CD14-positive monocyte (primary cell): ENCODE results near the gene PLD1. TPM values are rescaled to one million over a fixed set of nuclear protein-coding genes. Genes with fewer than 3 reads are reported as not detected.
A peak's percentile ranks its signal among the peaks of the same experiment; 100 is the strongest.

Experiments used
- DNase-seq, 3 donors: peaks; one replicate each; pipeline ENCODE4 v3.0.0-alpha.2; 2011 to 2022
- H2AFZ ChIP-seq: 2 replicates; pipeline ENCODE4 v1.6.0; 2012; ENCODE audit warnings: mild to moderate bottlenecking, low read depth, low read length, inconsistent platforms; ENCODE audit not compliant: insufficient read depth, poor library complexity, severe bottlenecking
- H3K27ac ChIP-seq, 2 donors: 1 replicate in 1 of 2; 2 replicates in 1 of 2; pipeline ENCODE4 v1.5.1; 2012 to 2013; ENCODE audit warnings: low read length in 2 of 2, control low read depth in 1 of 2, inconsistent platforms in 1 of 2, low read depth in 1 of 2, mild to moderate bottlenecking in 1 of 2
- H3K27me3 ChIP-seq, 2 donors: one replicate each; pipeline versions ENCODE4 v1.6.0 to v1.6.1; 2011 to 2013; ENCODE audit warnings: low read length in 2 of 2; ENCODE audit not compliant: control insufficient read depth in 2 of 2, insufficient read depth in 2 of 2
- H3K36me3 ChIP-seq, 2 donors: replicated peaks in 1 of 2; 1 replicate in 1 of 2; 2 replicates in 1 of 2; pipeline versions ENCODE4 v1.5.1 to v1.6.1; 2012 to 2013; ENCODE audit warnings: low read length in 2 of 2, control low read depth in 1 of 2, inconsistent platforms in 1 of 2, mild to moderate bottlenecking in 1 of 2; ENCODE audit not compliant: insufficient read depth in 2 of 2, control insufficient read depth in 1 of 2
- H3K4me1 ChIP-seq, 2 donors: 1 replicate in 1 of 2; 2 replicates in 1 of 2; pipeline versions ENCODE4 v1.5.1 to v1.6.1; 2012 to 2013; ENCODE audit warnings: low read length in 2 of 2, control low read depth in 1 of 2, inconsistent platforms in 1 of 2, mild to moderate bottlenecking in 1 of 2, moderate library complexity in 1 of 2; ENCODE audit not compliant: insufficient read depth in 2 of 2, control insufficient read depth in 1 of 2
- H3K4me2 ChIP-seq: replicated peaks from 2 replicates; pipeline ENCODE3; 2012; ENCODE audit warnings: low read length, moderate library complexity, mild to moderate bottlenecking; ENCODE audit not compliant: poor library complexity, severe bottlenecking; ENCODE audit errors: extremely low read depth
- H3K4me3 ChIP-seq, 3 experiments: fragments of 200-600 bp in 1 of 3; sonication (generic) in 1 of 3; replicated peaks in 1 of 3; 1 replicate in 2 of 3; 2 replicates in 1 of 3; pipeline ENCODE4 v1.5.1; 2011 to 2013; ENCODE audit warnings: low read length in 3 of 3, mild to moderate bottlenecking in 3 of 3, control low read depth in 2 of 3, low read depth in 2 of 3, inconsistent platforms in 1 of 3, moderate library complexity in 1 of 3
- H3K79me2 ChIP-seq: 2 replicates; pipeline ENCODE4 v1.6.0; 2012; ENCODE audit warnings: mild to moderate bottlenecking, control low read depth, inconsistent platforms, low read length, moderate library complexity; ENCODE audit not compliant: insufficient read depth
- H3K9ac ChIP-seq: 2 replicates; pipeline ENCODE4 v1.6.0; 2017; ENCODE audit warnings: low read length, mild to moderate bottlenecking; ENCODE audit not compliant: insufficient read depth, poor library complexity, severe bottlenecking
- H3K9me3 ChIP-seq, 2 donors: replicated peaks in 1 of 2; 1 replicate in 1 of 2; 2 replicates in 1 of 2; pipeline versions ENCODE4 v1.5.1 to v1.6.1; 2012 to 2013; ENCODE audit warnings: low read length in 2 of 2, control low read depth in 1 of 2; ENCODE audit not compliant: control insufficient read depth in 1 of 2, insufficient read depth in 1 of 2
- H4K20me1 ChIP-seq: 2 replicates; pipeline ENCODE4 v1.6.0; 2012; ENCODE audit warnings: mild to moderate bottlenecking, low read length, control low read depth, moderate library complexity; ENCODE audit not compliant: insufficient read depth
- H3K27ac Mint-ChIP-seq, 7 donors: one replicate each; pipeline ENCODE4 v1.8.0; 2020; ENCODE audit warnings: mild to moderate bottlenecking in 7 of 7, mixed read lengths in 7 of 7, moderate library complexity in 6 of 7, inconsistent platforms in 2 of 7
- H3K27me3 Mint-ChIP-seq, 3 donors: one replicate each; pipeline ENCODE4 v1.8.0; 2021 to 2022; ENCODE audit warnings: low read depth in 3 of 3, mild to moderate bottlenecking in 3 of 3, mixed read lengths in 3 of 3, moderate library complexity in 3 of 3, inconsistent platforms in 1 of 3
- H3K36me3 Mint-ChIP-seq, 2 donors: one replicate each; pipeline ENCODE4 v1.8.0; 2020; ENCODE audit warnings: mixed read lengths in 2 of 2, inconsistent platforms in 1 of 2, mild to moderate bottlenecking in 1 of 2
- H3K4me1 Mint-ChIP-seq: one replicate; pipeline ENCODE4 v1.8.0; 2020; ENCODE audit warnings: mild to moderate bottlenecking, mixed read lengths
- H3K4me3 Mint-ChIP-seq, 2 donors: one replicate each; pipeline ENCODE4 v1.8.0; 2020; ENCODE audit warnings: mild to moderate bottlenecking in 2 of 2, mixed read lengths in 2 of 2, moderate library complexity in 1 of 2
- H3K9me3 Mint-ChIP-seq, 7 donors: one replicate each; pipeline ENCODE4 v1.8.0; 2020 to 2022; ENCODE audit warnings: mixed read lengths in 7 of 7, mild to moderate bottlenecking in 6 of 7, moderate library complexity in 6 of 7, inconsistent platforms in 2 of 7
- CTCF ChIP-seq: fragments of 200-600 bp; IDR thresholded peaks from one replicate; pipeline ENCODE4 v1.8.0; 2022; ENCODE audit warnings: antibody characterized with exemption, mild to moderate bottlenecking
- WGBS: methylation state at CpG from one replicate; pipeline ENCODE4 v1.1.5; 2013; ENCODE audit warnings: missing lambda C conversion rate; ENCODE audit not compliant: insufficient coverage; 5-methylcytosine and 5-hydroxymethylcytosine counted together
- intact Hi-C, 2 donors: fragments of 100-400 bp; cut with micrococcal nuclease; formaldehyde crosslinking; loops; one replicate each; pipeline versions ENCODE4 v1.15.0 to v1.15.1; 2023
- polyA plus RNA-seq, 3 donors: library from polyadenylated mRNA; depleted of rRNA in 1 of 3; unstranded in 2 of 3; stranded (reverse) in 1 of 3; fragments of 300-500 nt in 2 of 3; fragments of >200 nt in 1 of 3; fragmentation: Illumina TruSeq in 2 of 3; gene quantifications; 1 replicate in 2 of 3; 2 replicates in 1 of 3; pipeline ENCODE4 v1.2.3, GENCODE V29; 2012 to 2021

Gene PLD1
- polyA plus RNA-seq, 3 donors: 5.1 to 7.9 (median 5.8) TPM

DNA sequence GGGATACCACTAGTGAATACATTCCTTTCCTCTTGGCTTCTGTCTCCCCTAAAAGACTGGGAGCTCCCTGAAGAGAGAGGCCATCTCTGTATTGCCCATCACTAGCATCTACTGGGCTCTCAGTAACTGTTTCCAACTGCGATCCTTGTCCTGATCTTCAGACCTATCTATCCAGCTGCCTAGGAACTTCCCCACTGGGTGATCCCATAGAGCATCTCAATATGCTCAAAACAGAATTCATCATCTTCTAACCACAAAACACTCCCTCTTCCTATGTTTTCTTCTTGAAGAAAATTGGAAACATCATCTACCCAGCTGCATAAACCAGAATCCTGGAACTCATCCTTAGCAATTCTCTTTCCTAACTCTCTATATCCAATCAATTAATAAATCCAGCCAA lies 54.6 kb downstream of the PLD1 start:
- TF ChIP-seq CTCF: no peak
- no peaks in the 10 kb centered on the region for H3K9me3 Mint-ChIP-seq
- no peak overlapping the region for H3K4me3 Mint-ChIP-seq
- no peaks in the 10 kb centered on the region for H3K36me3 Mint-ChIP-seq
- 88% methylated on average over 1 of the region's 1 CpG for WGBS
- H3K9me3 ChIP-seq: no peaks in the 10 kb centered on the region
- H3K9ac ChIP-seq: no peak overlapping the region
- no peak overlapping the region for H3K27ac Mint-ChIP-seq
- no peaks in the 10 kb centered on the region for H3K36me3 ChIP-seq
- no peak overlapping the region for H3K4me3 ChIP-seq
- no peak for DNase-seq
- intact Hi-C loops: no loop called here
- peaks cover 11% of the 10 kb centered on the region for H4K20me1 ChIP-seq
- no peak overlapping the region for H3K4me2 ChIP-seq
- peaks cover 60% of the 10 kb centered on the region for H3K79me2 ChIP-seq
- no peak overlapping the region for H3K27ac ChIP-seq
- no peaks in the 10 kb centered on the region for H3K27me3 Mint-ChIP-seq
- H3K4me1 Mint-ChIP-seq: no peaks in the 10 kb centered on the region
- H2AFZ ChIP-seq: no peak overlapping the region
- H3K4me1 ChIP-seq: peaks cover 6 to 7% of the 10 kb centered on the region in 2 donors
- H3K27me3 ChIP-seq: no peaks in the 10 kb centered on the region

- TF ChIP-seq CTCF: no peak
- Histone ChIP-seq H3K4me1 (peaks cover 6 to 7% of the 10 kb centered on the region in 2 donors), H3K27me3 (no peaks in the 10 kb centered on the region), H4K20me1 (peaks cover 11% of the 10 kb centered on the region), H3K9me3 (no peaks in the 10 kb centered on the region), H3K79me2 (peaks cover 62% of the 10 kb centered on the region), H3K36me3 (no peaks in the 10 kb centered on the region), H3K27ac (no peak overlapping the region), H3K4me3 (no peak overlapping the region), H3K9ac (no peak overlapping the region), H3K4me2 (no peak overlapping the region), H2AFZ (no peak overlapping the region)
- intact Hi-C loops: no loop called here
- WGBS: 30% methylated on average over 2 of the region's 2 CpGs
- no peaks in the 10 kb centered on the region for H3K9me3 Mint-ChIP-seq
- H3K4me3 Mint-ChIP-seq: no peak overlapping the region
- peak; percentile 26 to 42 (median 32) for DNase-seq
- no peaks in the 10 kb centered on the region for H3K27me3 Mint-ChIP-seq
- no peak overlapping the region for H3K27ac Mint-ChIP-seq
- H3K36me3 Mint-ChIP-seq: no peaks in the 10 kb centered on the region
- no peaks in the 10 kb centered on the region for H3K4me1 Mint-ChIP-seq
Measured at GRCh38 chr3:171755015-171755589, 55.2 kb downstream of the PLD1 start.
